Upper lobe of left lung (tissue), 6 donors: ENCODE data around the gene OR9A2. TPM values are rescaled to one million over a fixed set of nuclear protein-coding genes. Genes with fewer than 3 reads are reported as not detected.

Experiments
- ATAC-seq, 2 donors: fragments of 200-7000 bp; cut with Tn5 transposase; one replicate each; pipeline ENCODE4 v1.9.1; 2022; ENCODE audit warnings: mild to moderate bottlenecking in 2 of 2, moderate library complexity in 2 of 2; ENCODE audit not compliant: low FRiP score in 2 of 2
- DNase-seq, 2 donors: peaks; one replicate each; pipeline ENCODE4 v3.0.0-alpha.2; 2019 to 2020
- H3K27ac ChIP-seq, 4 donors: fragments of 200-600 bp; sonication (generic); one replicate each; pipeline ENCODE4 v1.5.1; 2016 to 2019
- H3K27me3 ChIP-seq, 4 donors: fragments of 200-600 bp; sonication (generic); one replicate each; pipeline ENCODE4 v1.5.1; 2017 to 2019
- H3K36me3 ChIP-seq, 4 donors: fragments of 200-600 bp; sonication (generic); one replicate each; pipeline ENCODE4 v1.5.1; 2016 to 2019
- H3K4me1 ChIP-seq, 4 donors: fragments of 200-600 bp; sonication (generic); one replicate each; pipeline ENCODE4 v1.5.1; 2018 to 2019
- H3K4me3 ChIP-seq, 4 donors: fragments of 200-600 bp; sonication (generic); one replicate each; pipeline ENCODE4 v1.5.1; 2017 to 2019; ENCODE audit warnings: mild to moderate bottlenecking in 2 of 4, moderate library complexity in 1 of 4
- H3K9me3 ChIP-seq, 4 donors: fragments of 200-600 bp; sonication (generic); one replicate each; pipeline ENCODE4 v1.5.1; 2018 to 2019
- CTCF ChIP-seq, 6 experiments: fragments of 450-650 bp in 4 of 6; fragments of 200-600 bp in 2 of 6; sonication (generic) in 2 of 6; IDR thresholded peaks; one replicate each; pipeline ENCODE4 v1.5.1; 2016 to 2019; ENCODE audit warnings: antibody characterized with exemption in 6 of 6
- EP300 ChIP-seq, 4 donors: sonication (generic); formaldehyde crosslinking; IDR thresholded peaks; one replicate each; pipeline ENCODE4 v1.5.1; 2017; ENCODE audit warnings: antibody characterized with exemption in 4 of 4, control low read depth in 2 of 4
- POLR2A ChIP-seq, 4 donors: fragments of 450-650 bp; IDR thresholded peaks; one replicate each; pipeline ENCODE4 v1.5.1; 2016 to 2017; ENCODE audit warnings: antibody characterized with exemption in 4 of 4, mild to moderate bottlenecking in 2 of 4
- POLR2AphosphoS5 ChIP-seq, 2 donors: sonication (generic); formaldehyde crosslinking; IDR thresholded peaks; one replicate each; pipeline ENCODE4 v1.5.1; 2017; ENCODE audit warnings: antibody characterized with exemption in 2 of 2
- WGBS, 2 donors: methylation state at CpG; one replicate each; pipeline ENCODE4 v1.1.5; 2017 to 2018; 5-methylcytosine and 5-hydroxymethylcytosine counted together
- total RNA-seq, 6 donors: library from RNA; depleted of rRNA in 4 of 6; stranded (reverse); fragments of >200 nt in 4 of 6; gene quantifications; one replicate each; pipeline versions ENCODE4 v1.1.0 to v1.2.1, GENCODE V29; 2016 to 2021
- donor health status: DM: no; HTN: no; CAD: no; lungs with moderate emphysema.
- donor health status: DM: no; HTN: yes; CAD: no; lungs with severe emphysema.

The OR9A2 gene
- not detected for total RNA-seq

- Histone ChIP-seq H3K9me3 (no peaks in the 10 kb centered on the region), H3K4me1 (no peaks in the 10 kb centered on the region), H3K27me3 (no peaks in the 10 kb centered on the region), H3K27ac (no peak within 1 kb of the TSS), H3K4me3 (no peak within 1 kb of the TSS), H3K36me3 (no peaks in the 10 kb centered on the region)
- ATAC-seq (no peak), DNase-seq (no peak)
- TF ChIP-seq POLR2AphosphoS5 (IDR thresholded peaks at IDR 0.05) = no peak
- TF ChIP-seq EP300 (IDR thresholded peaks at IDR 0.05) = no peak
- no peak for TF ChIP-seq POLR2A (IDR thresholded peaks at IDR 0.05)
- WGBS, 2 donors = 73 to 100% methylated on average over 1 of the region's 1 CpG
Observed at GRCh38 chr7:143027032-143027431, at the start of gene OR9A2. TSS of gene OR9A2 (minus strand) at chr7:143027132. CDS start at chr7:143027132, 0 bp downstream.

- H3K27me3 ChIP-seq = no peaks in the 10 kb centered on the region
- H3K36me3 ChIP-seq = no peaks in the 10 kb centered on the region
- no peak for ATAC-seq
- no peaks in the 10 kb centered on the region for H3K9me3 ChIP-seq
- TF ChIP-seq POLR2AphosphoS5 (IDR thresholded peaks at IDR 0.05) (no peak), POLR2A (IDR thresholded peaks at IDR 0.05) (no peak), CTCF (IDR thresholded peaks at IDR 0.05) (no peak), EP300 (IDR thresholded peaks at IDR 0.05) (no peak)
- no peak for DNase-seq
- H3K4me3 ChIP-seq = no peak overlapping the region
- no peak overlapping the region for H3K27ac ChIP-seq
- no peaks in the 10 kb centered on the region for H3K4me1 ChIP-seq
Observed at GRCh38 chr7:143074141-143074540, 47.2 kb upstream of the OR9A2 start.

- no peaks in the 10 kb centered on the region for H3K9me3 ChIP-seq
- H3K4me1 ChIP-seq = no peaks in the 10 kb centered on the region
- WGBS, 2 donors = 83 to 89% methylated on average over 3 of the region's 3 CpGs
- no peak overlapping the region for H3K27ac ChIP-seq
- H3K36me3 ChIP-seq = no peaks in the 10 kb centered on the region
- H3K27me3 ChIP-seq = no peaks in the 10 kb centered on the region
- TF ChIP-seq POLR2A (IDR thresholded peaks at IDR 0.05) = no peak
- no peak for TF ChIP-seq CTCF (IDR thresholded peaks at IDR 0.05)
- no peak for TF ChIP-seq EP300 (IDR thresholded peaks at IDR 0.05)
- TF ChIP-seq POLR2AphosphoS5 (IDR thresholded peaks at IDR 0.05) = no peak
- H3K4me3 ChIP-seq = no peak overlapping the region
- no peak for DNase-seq
- no peak for ATAC-seq
Observed at GRCh38 chr7:143073556-143073955, 46.6 kb upstream of the OR9A2 start.

- TF ChIP-seq POLR2A (IDR thresholded peaks at IDR 0.05) = no peak
- TF ChIP-seq POLR2AphosphoS5 (IDR thresholded peaks at IDR 0.05) = no peak
- no peak for TF ChIP-seq EP300 (IDR thresholded peaks at IDR 0.05)
- TF ChIP-seq CTCF (IDR thresholded peaks at IDR 0.05) = no peak
- Histone ChIP-seq H3K27ac (no peak overlapping the region), H3K4me3 (no peak overlapping the region), H3K27me3 (no peaks in the 10 kb centered on the region), H3K9me3 (no peaks in the 10 kb centered on the region), H3K4me1 (no peaks in the 10 kb centered on the region), H3K36me3 (no peaks in the 10 kb centered on the region)
- DNase-seq (no peak), ATAC-seq (peak in 1 of 2 donors; percentile 12)
- 68 to 70% methylated on average over 6 of the region's 6 CpGs for WGBS, 2 donors
Observed at GRCh38 chr7:143069912-143070500, 43.1 kb upstream of the OR9A2 start.

GRCh38 chr7:143068446-143068845 lies 41.5 kb upstream of the OR9A2 start:
- Histone ChIP-seq H3K9me3 (no peaks in the 10 kb centered on the region), H3K27ac (no peak overlapping the region), H3K36me3 (no peaks in the 10 kb centered on the region), H3K27me3 (no peaks in the 10 kb centered on the region), H3K4me1 (no peaks in the 10 kb centered on the region), H3K4me3 (no peak overlapping the region)
- DNase-seq (no peak), ATAC-seq (no peak)
- TF ChIP-seq POLR2A (IDR thresholded peaks at IDR 0.05) (no peak), CTCF (IDR thresholded peaks at IDR 0.05) (no peak), POLR2AphosphoS5 (IDR thresholded peaks at IDR 0.05) (no peak), EP300 (IDR thresholded peaks at IDR 0.05) (no peak)
- WGBS, 2 donors = 54 to 57% methylated on average over 2 of the region's 2 CpGs
